Testis (tissue), 2 donors: ENCODE measurements around the gene HMMR.

ENCODE experiments used
- POLR2A ChIP-seq: fragments of 450-650 bp; IDR thresholded peaks from one replicate; pipeline ENCODE4 v1.6.1; 2017; ENCODE audit warnings: antibody characterized with exemption, mild to moderate bottlenecking, moderate library complexity
- TF ChIP-seq, protein P1 (sequence below), 3 experiments: fragments of 450-650 bp in 2 of 3; fragments of 200-600 bp in 1 of 3; sonication (generic) in 1 of 3; IDR thresholded peaks; one replicate each; pipeline ENCODE4 v1.5.1; 2016 to 2019; ENCODE audit warnings: antibody characterized with exemption in 3 of 3, mild to moderate bottlenecking in 2 of 3, moderate library complexity in 1 of 3

GRCh38 chr5:163439092-163439425 lies 21.4 kb upstream of the HMMR start:
- TF ChIP-seq, protein P1, sequence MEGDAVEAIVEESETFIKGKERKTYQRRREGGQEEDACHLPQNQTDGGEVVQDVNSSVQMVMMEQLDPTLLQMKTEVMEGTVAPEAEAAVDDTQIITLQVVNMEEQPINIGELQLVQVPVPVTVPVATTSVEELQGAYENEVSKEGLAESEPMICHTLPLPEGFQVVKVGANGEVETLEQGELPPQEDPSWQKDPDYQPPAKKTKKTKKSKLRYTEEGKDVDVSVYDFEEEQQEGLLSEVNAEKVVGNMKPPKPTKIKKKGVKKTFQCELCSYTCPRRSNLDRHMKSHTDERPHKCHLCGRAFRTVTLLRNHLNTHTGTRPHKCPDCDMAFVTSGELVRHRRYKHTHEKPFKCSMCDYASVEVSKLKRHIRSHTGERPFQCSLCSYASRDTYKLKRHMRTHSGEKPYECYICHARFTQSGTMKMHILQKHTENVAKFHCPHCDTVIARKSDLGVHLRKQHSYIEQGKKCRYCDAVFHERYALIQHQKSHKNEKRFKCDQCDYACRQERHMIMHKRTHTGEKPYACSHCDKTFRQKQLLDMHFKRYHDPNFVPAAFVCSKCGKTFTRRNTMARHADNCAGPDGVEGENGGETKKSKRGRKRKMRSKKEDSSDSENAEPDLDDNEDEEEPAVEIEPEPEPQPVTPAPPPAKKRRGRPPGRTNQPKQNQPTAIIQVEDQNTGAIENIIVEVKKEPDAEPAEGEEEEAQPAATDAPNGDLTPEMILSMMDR (IDR thresholded peaks at IDR 0.05): no peak
- no peak for TF ChIP-seq POLR2A
